SIG-M5 treated with dmso at 0.1 percent for 504 hours (cell line): ENCODE measurements around the gene APOBEC4.

ENCODE experiments used
- DNase-seq: peaks from one replicate; lab custom pipeline; 2025; ENCODE audit not compliant: unreplicated experiment; lab: John Stamatoyannopoulos, UW

APOBEC4 gene

GRCh38 chr1:183604815-183605214 lies 48.3 kb downstream of the APOBEC4 start:
- DNase-seq: peak; percentile 88

DNA sequence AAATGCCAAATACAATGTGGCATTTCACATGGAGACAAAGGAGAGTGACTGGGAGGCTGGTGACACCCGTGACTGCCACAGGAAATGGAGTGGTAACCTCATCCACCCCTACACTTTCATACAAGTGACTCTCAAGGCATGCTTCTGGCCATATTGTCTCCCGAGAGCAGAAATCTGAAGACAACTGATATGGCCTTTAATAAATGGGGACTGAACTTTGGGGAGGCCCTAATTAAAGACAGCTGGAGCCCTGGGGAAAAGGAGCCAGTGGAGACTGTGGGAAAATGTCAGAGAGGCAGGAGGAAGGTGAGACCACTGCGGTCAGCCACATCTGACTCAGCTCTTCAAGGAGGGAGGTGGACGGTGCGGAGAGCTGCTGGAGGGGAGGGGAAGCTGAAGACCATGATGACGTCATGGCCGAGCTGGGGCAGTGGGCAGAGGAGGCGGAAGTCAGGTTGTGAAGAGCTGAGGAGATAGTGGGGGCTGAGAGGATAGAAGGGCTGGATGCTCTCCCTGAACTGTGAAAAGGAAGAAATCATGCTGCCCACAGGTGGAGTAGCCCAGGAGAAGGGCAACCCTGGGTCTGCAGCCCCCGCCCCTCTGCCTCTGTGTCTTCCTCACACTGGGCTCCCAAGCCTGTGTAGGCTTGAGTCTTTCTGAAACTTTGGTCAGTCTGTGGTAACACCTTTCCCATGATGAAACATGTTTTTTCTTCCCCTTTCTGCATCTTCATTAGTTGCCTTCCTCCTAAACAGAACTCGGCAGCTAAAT lies 48.9 kb downstream of the APOBEC4 start:
- peak; percentile 87 for DNase-seq

- DNase-seq: no peak
These were observed 50.6 kb downstream of the APOBEC4 start for GRCh38 chr1:183602510-183602909.

DNA sequence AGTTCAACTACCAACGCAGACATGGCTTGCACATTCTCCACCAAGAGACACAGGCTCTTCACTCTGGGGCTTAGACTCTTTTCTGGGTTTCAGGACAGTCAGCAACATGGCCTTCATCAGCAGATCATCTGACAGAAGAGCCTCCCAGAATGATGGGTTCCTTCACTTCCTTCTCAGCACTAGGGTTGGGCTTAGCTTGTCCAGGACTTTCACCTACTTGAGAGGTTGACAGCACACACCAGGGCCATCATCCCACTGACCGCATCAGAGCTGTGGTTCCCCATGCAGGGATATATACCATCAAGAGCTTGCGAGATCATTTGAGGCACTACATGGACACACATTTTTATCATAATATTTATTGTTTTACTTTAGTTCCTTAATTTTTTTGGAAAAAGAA lies 52.5 kb downstream of the APOBEC4 start:
- no peak for DNase-seq

DNA sequence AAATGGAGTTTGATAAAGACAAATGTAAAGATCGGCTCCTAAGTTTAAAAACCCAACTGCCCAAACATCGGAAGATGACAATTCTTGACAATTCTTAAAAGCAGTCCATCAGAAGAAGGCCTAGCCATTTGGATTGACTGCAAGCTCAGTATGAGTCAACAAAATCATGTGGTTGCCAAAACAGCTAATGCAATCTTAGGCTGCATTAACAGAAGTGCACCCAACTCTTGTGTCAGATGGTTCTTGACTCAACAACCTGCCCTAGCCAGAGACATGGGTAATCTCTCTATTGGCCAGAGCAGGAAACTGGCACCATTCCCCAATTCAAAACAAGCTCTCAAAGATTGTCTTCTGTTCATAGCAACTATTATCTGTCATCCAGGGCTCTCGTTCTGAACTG lies 53.0 kb downstream of the APOBEC4 start:
- peak; percentile 78 for DNase-seq

- no peak for DNase-seq
These were observed 54.7 kb downstream of the APOBEC4 start for GRCh38 chr1:183598386-183598785.

GRCh38 chr1:183597656-183598347 lies 55.3 kb downstream of the APOBEC4 start:
- DNase-seq: no peak

GRCh38 chr1:183596500-183596899 lies 56.6 kb downstream of the APOBEC4 start:
- no peak for DNase-seq
